Skeletal muscle cell (primary cell): ENCODE data around the gene ZSCAN18.

ENCODE experiments used
- DNase-seq: peaks from one replicate; pipeline ENCODE4 v3.0.0-alpha.2; 2010; ENCODE audit warnings: low read depth
- H3K4me3 ChIP-seq: 2 replicates; pipeline ENCODE4 v1.5.1; 2011; ENCODE audit warnings: low read depth, mild to moderate bottlenecking, control low read depth, low read length, moderate library complexity

Gene ZSCAN18

DNA sequence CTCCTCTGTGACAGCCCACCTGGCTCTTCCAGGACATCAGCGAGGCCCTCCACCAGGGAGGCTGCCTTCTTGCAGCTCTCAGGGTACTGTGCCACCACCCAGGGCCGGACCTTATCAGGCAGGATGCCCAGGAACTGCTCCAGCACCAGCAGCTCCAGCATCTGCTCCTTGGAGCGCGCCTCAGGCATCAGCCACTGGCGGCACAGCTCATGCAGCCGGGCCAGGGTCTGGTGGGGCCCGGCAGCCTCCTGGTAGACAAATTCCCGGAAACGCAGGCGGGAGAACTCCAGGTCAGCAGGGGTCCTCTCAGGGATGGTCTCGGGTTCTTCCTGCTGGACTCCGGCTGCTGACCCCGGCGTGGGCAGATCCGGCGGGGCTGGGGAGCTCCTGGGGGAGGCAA is 8.2 kb downstream of the ZSCAN18 start:
- no peak overlapping the region for H3K4me3 ChIP-seq

DNA sequence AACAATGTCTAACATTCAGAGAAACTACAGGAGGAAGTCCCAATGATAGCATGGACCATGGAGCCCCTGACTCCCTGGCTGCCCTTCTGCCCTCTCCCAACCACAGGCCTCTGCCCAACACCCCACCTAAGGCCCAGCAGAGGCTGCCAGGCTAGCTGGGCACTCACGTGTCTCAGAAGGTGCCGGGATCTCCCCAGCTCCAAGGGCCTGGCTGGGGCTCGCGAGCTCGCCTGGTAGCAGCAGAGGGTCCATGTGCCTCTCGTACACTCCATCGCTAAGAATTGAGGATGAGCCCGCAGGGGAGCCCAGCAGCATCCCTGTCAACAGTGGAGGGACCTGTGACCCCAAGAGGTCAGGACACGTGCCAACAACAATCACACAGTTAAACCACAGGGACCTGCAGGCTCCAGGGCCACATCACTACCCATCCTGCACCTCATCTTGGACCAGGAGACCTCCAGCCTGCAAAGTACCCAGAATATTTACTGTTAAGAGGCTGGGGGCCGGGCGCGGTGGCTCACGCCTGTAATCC is 9.4 kb downstream of the ZSCAN18 start:
- no peak for DNase-seq
- H3K4me3 ChIP-seq: no peak overlapping the region

More for the DNA sequence above, 8.2 kb downstream of the ZSCAN18 start:
- no peak for DNase-seq

DNA sequence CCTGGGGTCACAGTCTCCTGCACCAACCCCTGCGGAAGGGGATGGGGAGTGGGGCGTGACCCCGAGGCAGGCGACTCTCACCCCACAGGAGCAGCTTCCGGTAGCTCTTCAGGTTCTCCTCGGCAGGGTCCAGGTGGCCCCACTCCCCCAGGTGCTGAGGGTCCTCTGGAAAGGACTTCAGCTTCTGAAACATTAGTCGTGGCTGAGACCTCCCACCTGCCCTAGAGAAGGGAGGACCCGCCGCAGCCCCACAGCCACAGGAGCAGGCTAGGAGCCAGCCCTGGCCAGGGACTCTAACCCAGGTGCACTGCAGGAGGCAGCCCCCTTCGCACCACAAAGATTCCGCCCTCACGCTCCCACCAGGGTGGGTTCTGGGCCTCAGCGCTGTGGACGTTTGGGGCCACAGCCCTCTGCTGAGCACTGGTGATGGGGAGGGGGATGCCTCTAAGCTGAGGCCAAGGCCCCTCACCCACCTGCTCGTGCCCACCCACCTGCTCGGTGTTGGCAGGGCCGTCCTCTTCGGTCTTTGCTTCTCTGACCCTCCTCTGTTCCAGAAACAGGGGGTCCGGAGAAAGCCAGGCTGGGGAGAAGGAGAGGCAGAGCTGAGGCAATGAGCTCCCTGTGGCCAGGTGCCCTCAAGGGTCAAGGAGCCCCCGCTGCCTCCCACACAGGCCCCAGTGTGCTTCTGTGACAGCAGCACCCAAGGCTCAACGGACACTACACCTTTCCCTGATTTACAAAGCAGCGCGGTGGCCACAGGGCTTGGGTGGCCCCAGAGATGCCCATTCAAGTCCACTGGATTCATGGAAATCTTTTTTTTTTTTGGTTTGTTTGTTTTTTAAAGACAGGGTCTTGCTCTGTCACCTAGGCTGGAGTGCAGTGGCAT is 11.0 kb downstream of the ZSCAN18 start:
- DNase-seq: no peak
- H3K4me3 ChIP-seq: no peak overlapping the region

DNA sequence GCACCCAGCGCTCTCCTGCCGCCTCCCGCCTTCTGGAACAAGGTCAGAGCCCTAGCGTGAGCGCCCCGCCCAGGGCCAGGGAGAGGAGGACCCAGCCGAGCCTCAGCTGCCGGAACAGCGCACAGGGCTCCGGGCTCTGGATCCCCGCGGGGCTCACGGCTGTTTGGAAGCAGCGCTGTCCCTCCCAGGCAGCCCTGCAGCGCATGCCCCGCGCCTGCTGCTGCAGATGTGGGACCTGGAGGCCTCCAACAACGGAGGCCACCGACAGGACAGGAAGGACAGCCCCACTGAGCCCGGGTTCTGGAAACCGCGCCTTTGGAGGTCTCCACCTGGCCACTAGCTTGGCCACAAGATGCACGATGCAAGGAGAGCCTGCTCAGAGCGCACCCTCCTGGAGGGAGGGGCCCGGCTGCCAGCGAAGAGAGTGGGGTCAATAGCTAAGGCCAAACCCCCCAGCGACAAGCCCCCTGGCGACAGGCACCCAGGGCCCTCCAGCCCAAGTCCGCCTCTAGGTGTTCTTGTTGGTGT is 12.6 kb downstream of the ZSCAN18 start:
- no peak for DNase-seq
- H3K4me3 ChIP-seq: no peak overlapping the region

DNA sequence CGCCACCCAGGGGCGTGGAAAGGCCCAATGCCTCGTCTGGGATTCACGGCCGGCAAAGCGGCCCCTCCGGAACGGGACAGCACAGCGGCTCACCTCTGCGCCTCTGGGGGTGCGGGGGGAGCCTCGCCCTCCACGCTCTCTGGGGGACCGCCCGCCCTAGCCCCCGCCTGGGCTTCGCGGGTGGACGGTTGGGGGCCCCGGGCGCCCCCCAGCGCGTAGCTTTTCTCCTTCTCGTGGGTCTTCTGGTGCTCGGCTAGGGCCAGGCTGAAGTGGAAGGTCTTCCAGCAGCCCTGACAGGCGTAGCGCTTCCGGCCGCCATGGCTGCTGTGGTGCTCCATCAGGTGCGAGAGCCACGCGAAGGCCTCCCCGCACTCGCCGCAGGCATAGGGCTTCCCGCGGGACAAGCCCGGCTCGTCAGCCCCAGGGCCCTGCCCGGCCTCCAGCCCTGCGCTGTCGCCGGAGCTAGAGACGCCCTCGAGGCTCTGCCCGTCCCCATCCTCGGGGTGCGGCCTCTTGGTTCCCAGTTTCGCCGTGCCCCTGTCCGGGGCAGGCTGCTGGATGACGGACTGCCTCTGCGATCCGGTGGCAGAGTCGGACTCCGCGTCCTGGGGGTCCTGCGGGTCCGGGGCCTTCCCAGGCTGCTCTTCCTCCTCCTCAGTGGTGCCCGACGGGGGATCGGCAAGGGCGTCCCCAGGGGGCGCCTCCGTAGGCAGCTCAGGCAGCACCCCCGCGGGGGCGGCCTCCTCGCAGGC is 13.3 kb downstream of the ZSCAN18 start:
- H3K4me3 ChIP-seq: no peak overlapping the region
- no peak for DNase-seq

DNA sequence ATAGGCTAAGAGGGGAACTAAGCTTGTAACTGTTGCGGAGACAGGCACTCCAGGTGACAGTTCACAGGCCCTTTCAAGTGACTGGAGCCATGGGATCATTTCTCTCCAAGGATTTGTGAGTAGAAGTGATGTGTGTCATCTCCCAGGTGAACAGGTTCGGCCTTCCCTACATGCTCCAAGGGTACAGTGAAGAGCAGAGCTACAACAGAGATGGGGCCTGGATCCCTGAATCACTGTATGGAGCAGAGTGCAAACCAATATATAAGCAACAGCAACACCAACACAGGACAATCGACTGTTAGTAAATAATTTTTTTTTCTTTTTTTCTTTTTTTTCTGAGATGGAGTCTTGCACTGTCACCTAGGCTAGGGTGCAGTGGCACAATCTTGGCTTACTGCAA is 15.0 kb downstream of the ZSCAN18 start:
- no peak overlapping the region for H3K4me3 ChIP-seq
- DNase-seq: no peak

DNA sequence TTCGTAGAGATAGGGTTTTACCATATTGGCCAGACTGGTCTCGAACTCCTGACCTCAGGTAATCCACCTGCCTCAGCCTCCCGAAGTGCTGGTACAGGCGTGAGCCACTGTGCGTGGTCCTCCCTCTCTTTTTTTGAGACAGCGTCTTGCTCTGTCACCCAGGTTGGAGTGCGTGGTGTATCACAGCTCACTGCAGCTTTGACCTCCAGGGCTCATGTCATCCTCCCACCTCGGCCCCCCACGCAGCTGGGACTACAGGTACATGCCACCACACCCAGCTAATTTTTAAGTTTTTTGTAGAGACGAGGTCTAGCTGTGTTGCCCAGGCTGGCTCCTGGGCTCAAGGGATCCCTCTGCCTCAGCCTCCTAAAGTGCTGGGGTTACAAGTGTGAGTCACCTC is 18.2 kb downstream of the ZSCAN18 start:
- DNase-seq: no peak
- H3K4me3 ChIP-seq: no peak overlapping the region

DNA sequence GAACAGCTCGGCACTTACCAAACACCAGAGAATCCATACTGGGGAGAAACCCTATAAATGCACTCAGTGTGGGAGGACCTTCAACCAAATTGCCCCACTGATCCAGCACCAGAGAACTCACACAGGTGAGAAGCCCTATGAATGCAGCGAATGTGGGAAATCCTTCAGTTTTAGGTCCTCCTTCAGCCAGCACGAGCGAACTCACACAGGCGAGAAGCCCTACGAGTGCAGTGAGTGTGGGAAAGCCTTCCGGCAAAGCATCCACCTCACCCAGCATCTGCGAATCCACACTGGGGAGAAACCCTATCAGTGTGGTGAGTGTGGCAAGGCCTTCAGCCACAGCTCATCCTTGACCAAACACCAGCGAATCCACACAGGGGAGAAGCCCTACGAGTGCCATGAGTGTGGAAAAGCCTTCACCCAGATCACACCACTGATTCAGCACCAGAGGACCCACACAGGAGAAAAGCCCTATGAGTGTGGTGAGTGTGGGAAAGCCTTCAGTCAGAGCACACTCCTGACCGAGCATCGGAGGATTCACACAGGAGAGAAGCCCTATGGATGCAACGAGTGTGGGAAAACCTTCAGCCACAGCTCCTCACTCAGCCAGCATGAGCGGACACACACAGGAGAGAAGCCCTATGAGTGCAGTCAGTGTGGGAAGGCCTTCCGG is 30.7 kb downstream of the ZSCAN18 start:
- no peak overlapping the region for H3K4me3 ChIP-seq
- no peak for DNase-seq

DNA sequence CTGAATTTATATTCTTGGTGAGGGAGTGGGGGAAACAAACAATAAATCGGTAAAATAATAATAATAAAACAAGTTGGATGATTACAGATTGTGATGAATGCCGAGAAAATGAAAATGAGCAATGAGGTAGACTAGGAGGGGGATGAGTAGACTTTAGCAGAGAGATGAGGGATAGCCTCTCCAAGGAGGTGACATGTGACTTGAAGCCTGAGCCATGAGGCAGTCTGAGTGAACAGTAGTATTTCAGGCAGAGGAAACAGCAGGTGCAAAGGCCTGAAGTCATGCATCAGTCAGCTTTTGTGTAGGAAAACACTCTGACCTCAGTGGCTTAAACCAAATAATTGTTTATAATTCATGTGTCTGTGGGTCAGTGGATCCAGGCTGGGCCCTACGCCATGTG is 34.3 kb downstream of the ZSCAN18 start:
- H3K4me3 ChIP-seq: no peak overlapping the region
- no peak for DNase-seq

DNA sequence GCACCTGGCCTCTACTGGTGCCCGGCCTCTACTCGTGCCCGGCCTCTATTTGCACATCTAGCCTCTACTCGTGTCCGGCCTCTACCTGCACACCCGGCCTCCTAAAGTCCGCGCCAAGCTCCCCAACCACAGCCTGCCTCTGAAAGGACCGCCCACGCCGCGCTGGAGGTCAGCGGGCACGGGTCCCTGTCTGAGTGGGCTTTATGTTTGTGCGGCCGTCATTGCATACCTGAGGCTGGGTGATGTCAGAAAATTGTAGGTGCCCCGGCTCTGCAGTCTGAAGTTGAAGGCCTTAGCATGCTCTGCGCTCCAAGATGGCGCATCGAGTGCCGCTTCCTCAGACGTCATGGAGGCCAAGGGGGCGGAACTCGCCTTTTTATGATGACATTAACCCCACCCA is 37.8 kb downstream of the ZSCAN18 start:
- no peak for DNase-seq
- peak overlapping the region; percentile 53 for H3K4me3 ChIP-seq

DNA sequence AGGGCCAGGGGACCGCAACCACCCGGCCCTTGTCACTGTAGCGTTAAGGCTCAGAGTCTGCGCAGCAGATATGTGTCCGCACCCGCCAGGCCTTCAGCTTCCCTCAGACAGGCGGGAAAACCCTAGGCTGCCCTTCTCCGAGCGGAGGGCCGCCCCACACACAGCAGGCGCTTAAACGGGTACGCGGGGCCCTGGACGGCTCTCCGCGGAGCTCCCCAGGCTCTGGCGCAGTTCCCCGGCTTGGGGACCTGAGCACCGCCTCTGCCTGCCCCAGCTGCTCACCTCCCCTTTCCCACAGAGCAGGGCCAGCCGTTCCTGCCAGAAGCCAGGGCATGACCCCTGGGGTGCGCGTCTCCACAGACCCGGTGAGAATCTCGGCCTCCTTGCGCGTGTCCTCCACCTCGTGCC is 38.4 kb downstream of the ZSCAN18 start:
- DNase-seq: no peak
- H3K4me3 ChIP-seq: peak overlapping the region; percentile 53

DNA sequence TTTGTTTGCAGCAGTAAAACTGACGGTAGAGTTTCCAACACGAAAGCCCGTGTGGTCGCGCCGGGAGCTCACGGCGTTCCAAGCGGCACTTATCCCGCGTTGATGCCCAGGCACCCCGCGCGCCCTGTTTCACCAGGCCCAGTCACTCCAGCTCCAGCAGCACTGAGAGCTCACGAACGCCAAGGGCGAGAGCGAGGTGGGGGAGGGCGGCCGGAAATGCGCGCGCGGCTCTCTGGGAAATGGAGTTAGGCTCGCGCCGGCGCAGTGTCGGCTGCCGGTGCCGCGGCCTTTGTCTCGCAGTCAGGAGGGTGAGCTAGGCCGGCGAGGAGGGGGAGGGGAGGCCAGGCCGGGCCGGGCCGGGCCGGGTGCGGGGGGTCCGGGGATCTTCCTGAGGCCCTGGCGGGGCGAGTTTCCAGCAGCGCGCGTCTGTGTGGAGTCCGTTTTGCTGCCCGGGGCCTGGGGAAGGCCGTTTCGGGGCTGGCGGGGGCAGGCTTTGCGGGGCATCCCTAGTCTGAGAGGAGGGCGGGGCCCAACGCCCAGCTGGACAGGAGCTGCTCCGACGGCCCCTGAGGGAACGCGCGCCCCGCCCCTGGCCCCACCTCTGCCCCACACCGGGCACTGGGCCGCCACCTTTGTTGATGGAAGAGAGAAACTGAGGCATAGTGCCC is 38.9 kb downstream of the ZSCAN18 start, which contains the start of gene ZNF135:
ZNF135 (plus strand) TSS at position 280 of the 668 bp plus-strand sequence. CDS start 721 bp downstream, outside the sequence.
- peak within 1 kb of the TSS; percentile 53 for H3K4me3 ChIP-seq
- peak; percentile 43 for DNase-seq

DNA sequence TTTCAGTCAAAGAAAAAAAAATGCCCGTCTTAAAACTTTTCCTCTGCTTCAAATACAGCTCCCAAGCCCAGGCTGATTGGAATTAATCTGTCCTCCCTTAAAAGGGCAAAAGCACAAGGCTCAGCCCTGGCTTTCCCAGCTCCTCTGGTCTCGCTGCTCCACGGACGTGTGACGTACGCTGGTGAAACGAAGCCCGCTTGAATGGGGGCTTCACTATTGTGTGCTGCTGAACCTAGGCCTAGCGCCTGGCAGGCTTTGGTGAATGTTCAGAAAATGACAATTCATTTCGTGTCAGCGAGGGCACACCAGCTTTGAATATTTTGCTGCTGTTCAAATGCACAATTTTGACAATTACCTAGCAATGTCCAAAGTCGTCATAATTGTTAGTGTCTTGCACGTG is 39.6 kb downstream of the ZSCAN18 start:
- DNase-seq: no peak
- H3K4me3 ChIP-seq: peak overlapping the region; percentile 53

DNA sequence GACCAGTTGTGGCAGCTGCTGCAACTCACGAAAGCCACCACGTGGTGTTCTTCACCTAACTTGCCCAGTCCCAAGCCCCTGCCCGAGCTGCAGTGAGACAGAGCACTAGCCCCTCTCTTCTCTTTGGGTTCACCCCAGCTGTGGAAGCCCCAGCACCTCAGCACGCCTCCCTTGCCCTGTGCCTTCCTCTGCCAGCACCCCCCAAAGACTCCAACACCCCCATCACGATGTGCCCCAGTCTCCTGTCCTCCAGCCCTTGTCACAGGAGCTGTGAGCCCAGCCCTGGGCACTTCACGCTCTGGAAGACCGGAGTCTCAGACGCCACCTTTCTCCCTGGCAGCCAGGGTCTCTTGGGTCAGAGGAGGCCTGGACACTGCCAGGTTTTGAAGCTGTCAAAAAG is 41.2 kb downstream of the ZSCAN18 start:
- H3K4me3 ChIP-seq: no peak overlapping the region
- DNase-seq: no peak

DNA sequence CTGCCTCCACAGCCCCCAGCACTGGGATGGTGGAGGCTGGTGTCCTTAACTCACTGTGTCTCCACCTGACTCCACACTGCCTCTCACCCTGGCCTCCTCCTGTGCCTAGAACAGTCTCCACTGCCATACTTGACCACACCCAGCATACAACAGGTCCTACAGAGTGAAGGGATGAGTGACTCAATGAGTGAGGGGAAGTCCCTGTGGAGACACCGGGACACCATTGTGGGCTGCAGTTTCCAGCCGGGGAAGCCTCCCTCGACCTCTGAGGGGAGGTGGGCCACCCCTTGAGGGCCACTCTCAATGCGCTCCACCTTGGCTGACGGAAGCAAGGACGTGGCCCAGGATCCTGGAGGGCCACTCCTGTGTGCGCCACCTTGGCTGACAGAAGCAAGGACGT is 41.8 kb downstream of the ZSCAN18 start:
- DNase-seq: no peak
- no peak overlapping the region for H3K4me3 ChIP-seq

DNA sequence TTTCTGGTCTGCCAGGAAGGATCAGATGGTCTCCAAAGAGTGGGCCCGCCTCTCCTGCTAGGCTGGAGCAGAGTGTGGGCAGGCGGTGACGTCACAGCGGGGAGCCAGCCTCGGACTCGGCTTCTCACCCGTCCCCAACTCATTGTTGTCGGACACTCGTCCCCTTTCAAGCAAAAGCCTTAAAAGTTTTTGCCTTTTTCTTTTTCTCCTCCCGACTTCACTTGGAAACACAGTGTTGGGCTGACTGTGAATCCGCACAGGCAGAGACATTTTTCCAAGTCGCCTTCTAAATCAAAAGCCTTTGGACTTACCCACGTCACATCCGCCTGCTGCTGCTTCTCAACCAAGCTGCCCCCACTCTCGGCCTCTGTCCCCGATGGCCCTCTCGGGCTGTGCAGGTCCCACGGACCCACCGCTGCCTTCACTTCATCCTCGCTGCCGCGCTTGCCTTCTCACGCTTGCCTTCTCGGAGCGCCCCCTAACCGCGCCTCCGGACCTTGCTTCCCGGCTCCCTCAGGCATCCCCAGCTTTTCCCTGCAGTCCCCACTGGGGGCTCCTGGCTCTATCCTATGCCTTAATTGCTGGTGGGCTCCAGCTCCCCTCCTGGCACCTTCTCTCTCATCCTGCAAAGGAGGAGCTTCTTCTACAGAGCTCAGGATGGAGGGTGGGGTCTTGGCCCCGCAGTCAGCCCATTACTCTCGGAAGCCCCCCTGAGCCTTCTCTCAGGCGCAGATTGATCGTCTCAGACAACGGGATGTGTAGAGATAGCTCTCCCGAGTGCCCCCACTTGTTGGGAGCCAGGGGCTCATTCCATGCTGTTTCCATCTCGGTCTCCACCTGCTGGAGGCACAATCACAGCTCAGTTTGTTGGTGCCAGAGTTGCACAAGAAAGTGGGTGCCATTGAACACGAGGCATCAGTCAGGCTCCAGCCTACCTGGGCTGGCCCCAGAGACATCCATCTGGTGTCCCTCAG is 42.8 kb downstream of the ZSCAN18 start:
- peak overlapping the region; percentile 36 for H3K4me3 ChIP-seq
- DNase-seq: no peak

DNA sequence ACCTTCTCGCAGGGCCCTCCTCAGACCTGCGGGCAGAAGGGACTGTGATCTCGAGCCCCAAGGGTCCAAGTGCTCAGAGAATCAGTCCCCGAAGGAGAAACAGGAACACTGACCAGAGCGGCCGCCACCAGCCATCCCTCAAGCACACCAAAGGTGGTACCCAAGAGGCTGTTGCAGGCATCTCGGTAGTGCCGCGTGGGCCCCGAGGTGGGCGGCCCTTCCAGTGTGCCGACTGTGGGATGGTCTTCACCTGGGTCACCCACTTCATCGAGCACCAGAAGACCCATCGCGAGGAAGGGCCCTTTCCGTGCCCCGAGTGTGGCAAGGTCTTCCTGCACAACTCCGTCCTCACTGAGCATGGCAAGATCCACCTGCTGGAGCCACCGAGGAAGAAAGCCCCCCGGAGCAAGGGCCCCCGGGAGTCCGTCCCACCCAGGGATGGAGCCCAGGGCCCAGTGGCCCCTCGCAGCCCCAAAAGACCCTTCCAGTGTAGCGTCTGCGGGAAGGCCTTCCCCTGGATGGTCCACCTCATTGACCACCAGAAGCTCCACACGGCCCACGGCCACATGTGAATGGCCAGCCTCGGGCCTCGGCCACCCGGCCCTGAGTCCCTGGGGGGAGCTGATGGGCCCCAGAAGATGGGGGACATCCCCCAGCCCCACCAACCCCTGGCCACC is 44.4 kb downstream of the ZSCAN18 start:
- no peak for DNase-seq
- no peak overlapping the region for H3K4me3 ChIP-seq
